IPS DF 4.7 (cell line): Measurements from ENCODE around the gene TFF3.

ENCODE experiments used
- DNase-seq: peaks from one replicate; pipeline ENCODE4 v3.0.0-alpha.2; 2013; ENCODE audit warnings: low spot score; ENCODE audit errors: extremely low read depth

TFF3 gene, protein sequence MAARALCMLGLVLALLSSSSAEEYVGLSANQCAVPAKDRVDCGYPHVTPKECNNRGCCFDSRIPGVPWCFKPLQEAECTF

DNA sequence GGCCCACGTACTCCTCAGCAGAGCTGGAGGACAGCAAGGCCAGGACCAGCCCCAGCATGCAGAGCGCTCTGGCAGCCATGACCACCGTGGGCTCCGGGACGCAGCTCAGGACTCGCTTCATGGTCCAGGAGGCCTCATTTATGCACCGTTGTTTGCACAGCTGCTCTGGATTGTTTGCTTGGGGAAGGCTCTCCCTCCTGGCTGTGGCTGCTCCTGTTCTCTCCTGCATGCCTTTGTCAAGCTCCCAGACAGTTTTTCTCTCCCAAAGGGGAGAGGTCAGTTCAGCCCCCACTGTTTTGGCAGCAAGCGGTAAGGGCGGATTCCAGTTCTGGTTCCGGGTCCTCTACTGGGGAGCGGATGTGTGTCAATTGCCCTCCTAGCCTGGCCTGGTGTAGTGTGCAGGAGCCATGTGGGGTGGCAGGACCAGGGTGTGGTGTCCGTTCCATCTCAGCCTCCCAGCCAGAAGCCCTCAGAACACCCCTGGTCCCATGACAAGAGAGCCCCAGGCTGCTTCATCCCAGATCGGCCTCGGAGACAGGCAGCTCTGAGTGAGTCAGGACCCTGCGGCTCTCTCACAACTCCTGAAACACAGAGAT is at the start of gene TFF3:
Gene TFF3, minus strand, starts transcription at position 114 of the 596 bp plus-strand sequence. Its CDS starts 35 bp downstream, at position 79.
- DNase-seq: no peak

DNA sequence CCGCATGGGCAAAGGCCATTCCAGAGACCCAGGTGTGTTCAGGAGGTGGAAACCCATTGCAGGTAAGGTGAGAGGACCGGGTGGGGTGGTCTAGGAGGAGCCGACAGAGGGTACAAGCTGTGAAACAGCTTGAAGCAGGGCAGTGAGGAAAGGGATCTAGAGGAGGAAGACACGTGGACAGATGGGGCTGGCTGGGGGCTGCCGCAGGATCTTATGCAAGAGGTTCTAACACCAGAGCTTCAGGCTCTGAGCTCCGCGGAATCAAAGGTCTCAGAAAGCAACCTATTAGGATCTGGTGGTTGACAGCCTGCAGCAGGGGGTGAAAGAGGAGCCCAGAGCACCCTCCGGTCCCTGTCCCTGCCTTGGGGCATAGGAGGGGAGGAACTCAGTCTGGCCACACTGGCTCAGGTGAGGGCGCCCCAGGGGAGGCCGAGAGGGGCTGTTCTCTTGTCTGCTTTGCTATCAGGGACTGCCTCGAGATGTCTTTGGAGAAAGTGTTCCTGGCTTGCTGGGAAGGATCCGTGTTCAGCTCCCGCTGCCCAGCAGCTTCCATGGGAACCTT is 49.2 kb upstream of the TFF3 start:
- no peak for DNase-seq

DNA sequence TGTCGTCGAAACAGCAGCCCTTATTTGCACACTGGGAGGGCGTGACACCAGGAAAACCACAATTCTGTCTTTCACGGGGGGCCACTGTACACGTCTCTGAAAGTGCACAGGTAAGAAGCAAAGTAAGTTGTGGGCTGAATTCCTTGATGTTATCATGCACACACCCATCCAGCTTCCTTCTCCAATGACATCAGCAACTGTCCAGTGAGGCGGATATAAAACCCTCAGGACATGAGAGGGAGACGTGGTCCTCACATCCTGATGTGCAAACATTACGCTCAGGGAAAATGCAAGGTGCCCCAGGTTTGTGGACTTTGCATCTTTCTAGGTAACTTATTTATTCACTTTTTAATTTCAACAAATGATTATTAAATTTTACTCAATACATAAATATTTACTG is 48.1 kb upstream of the TFF3 start:
- no peak for DNase-seq

DNA sequence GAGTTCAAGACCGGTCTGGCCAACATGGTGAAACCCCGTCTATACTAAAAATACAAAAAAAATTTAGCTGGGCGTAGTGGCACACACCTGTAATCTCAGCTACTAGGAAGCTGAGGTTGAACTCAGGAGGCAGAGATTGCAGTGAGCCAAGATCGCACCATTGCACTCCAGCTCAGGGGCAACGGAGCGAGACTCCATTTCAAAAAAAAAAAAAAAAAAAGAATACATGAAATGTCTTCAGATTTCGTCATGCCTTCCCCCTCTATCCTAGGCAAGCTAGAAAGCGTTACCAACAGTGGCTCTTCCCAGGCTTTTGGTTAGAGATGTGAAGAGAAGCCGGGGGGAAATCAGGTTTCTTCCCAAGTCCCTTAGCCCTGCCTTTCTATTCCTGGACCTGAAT is 47.5 kb upstream of the TFF3 start:
- DNase-seq: no peak

DNA sequence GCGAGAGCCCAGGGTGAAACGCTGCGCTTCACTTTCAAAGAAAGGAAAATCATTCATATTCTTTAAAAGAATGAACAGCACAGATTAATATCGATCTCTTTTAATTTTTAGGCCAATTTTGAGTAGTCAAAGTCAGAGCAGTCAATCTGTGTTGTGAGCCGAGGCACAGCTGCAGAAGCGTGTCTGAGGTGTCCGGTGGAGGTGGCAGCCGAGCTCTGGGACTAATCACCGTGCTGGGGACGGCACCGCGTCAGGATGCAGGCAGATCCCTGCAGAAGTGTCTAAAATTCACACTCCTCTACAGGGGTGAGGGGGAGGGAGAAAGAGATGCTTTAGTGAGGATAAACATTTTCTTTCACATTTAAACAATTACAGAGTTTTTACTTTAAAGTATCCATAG is 47.0 kb upstream of the TFF3 start:
- no peak for DNase-seq

DNA sequence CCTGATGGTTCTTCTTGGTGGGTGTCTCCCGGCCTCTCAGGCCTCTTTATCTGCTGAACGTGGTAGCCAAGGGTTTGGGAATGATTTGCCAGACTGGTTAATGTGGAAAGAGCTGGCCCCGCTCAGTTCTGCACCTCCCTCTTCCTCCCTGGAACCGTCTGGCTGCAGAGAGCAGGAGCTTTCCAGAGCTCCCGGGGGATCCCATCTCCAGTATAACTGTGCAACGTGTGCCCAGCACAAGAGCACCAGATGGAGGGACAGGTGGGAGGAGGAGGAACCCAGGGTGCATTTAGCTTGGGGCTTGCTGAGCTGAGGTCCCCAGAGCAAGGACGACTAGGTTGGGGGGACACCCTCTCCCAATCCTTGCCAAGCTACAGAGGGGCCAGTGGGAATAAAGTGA is 46.1 kb upstream of the TFF3 start:
- no peak for DNase-seq

DNA sequence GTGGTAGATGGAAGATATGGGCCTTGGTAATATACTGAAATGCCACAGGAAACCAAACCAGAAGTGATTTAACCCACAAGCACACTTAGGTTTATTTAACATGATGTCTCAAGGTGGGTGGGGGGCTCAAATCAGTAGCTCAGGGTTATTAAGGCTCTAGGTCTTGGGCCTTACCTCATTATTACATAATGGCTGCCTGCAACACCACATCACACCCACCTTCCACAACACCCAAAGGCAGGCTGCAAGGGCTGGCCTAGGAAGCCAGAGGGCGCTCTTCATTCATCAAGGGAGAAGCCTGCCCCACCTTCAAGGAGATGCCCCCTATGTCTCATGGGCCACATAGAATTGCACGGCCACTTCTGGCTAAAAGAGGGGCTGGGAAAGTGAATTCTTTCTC is 45.1 kb upstream of the TFF3 start:
- no peak for DNase-seq

DNA sequence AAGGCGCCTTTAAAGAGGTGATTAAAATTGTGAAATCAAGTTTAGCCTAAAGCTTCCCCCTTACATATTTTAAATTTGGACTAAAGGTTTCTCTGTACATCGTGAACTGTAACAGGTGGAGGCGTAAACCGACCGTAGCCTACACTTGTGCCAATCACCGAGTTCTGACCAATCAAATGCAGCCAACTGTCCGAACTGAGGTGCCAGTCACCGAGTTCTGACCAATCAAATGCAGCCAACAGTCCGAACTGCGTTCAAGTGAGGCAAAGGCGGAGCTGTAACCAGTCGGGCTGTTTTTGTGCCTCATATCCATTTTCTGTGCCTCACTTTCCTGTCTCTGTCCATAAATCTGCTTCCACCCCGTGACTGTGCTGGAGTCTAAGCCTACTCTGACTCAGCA is 43.7 kb upstream of the TFF3 start:
- DNase-seq: no peak

DNA sequence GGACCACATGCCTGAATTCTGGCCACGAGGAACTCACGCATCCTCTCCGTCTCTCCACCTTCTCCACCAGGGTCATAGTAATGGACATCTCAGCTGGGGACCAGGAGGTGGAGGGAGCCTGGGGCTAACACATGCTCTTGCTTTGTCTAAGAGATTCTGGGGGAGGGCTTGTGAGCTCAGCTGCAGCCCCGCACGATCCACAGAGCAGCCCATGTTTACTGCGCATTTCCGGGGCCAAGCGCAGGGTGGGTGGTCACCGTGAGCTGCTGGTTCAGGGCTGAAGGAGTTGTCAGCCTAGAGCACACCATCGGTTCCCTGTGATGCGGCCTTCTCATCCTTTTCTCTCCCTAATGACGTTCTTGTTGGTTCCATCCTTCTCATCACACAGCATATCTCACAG is 43.1 kb upstream of the TFF3 start:
- no peak for DNase-seq

DNA sequence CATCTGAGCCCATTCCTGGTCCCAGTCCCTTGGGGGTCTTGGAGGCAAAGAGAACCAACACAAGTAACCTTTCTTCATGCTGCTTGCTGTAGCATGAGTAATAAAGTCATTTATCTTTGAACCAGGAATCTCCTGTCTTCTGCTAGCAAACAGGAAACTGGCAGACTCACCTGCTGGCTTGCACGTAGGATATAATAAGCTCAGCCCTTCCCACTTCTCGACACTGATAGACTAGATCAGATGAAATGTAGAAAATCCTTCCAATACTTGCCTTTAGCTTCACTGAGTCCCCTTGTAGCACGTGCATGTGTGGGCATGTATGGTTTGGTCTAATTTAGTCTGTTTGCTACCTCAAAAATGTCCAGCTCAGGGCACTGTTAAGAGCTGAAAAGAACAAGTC is 42.1 kb upstream of the TFF3 start:
- DNase-seq: no peak

DNA sequence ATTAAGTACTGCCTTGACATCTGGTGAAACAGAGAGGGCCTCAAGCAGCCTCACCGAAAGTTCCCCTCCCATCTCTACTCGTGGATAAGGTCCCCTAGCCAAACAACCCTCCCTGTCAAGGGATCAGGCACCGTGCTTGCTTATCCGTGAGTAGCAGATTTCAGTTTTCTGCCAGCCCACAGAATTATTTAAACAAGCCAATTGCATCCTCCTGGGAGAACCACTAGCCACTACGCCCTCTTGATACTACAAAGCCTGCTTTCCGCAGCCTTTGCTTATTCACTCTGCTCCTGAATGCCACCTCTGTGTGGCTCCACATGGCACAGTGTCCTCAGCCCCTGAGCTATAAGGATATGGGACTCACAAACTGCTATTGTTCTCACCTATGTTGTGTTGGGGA is 41.4 kb upstream of the TFF3 start:
- DNase-seq: no peak

DNA sequence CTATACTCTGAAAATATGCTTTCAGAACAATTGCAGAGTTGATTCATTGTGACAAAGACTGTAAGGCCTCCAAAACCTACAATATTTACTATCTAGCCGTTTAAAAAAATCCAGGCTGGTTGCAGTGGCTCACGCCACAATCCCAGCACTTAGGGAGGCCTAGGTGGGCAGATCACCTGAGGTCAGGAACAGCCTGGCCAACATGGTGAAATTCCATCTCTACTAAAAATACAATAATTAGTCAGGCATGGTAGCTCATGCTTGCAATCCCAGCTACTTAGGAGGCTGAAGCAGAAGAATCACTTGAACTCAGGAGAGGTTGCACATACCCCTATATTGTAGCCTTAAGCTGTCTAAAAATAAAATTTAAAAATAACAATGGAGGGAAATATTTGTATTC is 40.8 kb upstream of the TFF3 start:
- DNase-seq: no peak

DNA sequence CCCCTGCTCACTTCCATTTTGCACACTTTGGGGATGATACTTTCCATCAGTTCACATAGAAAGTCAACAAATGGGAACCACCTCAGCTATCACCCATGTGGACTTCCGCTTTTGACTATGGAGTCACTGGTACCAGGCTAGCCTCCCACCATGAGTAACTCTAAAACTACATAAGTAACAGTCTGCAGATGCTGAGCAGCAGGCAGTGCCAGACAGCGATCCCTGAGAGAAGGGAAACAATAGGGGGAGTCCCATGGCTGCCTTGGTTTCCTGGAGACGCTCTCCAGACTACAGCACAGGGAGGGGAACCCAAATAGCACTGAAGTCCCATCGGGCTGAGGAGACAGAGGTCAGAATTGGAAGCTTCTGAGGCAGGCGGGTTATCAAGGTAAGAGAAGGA is 38.4 kb upstream of the TFF3 start:
- DNase-seq: no peak

DNA sequence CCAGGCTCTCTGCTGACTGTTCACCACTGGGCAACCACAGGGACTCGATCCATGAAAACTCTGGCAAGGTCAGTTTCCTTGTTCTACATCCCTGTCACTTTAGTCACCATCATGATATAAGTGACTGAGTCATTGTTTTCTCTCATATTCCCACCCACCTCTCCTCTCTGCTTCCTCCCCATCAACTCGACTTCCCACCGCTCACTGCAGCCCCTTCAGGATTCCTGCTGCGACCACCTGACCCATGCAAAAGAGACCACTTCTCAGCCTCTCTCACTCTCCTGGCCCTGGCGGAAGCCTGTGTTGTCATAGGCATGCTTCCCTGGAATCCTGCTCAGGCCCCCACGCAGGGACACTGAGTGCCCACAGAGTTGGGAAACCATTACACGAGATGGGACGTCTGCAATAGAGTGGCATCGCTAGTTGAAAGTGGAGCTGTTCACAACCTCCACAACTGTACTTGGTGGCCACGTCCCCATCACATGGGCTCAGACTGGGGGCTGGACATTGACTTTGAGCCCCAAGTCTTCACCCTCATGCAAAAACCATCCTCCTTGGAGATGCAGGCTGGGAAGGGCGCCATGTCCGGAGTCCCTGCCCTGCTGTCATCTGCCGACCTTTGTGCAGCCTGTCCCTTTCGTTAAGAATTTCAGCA is 37.4 kb upstream of the TFF3 start:
- no peak for DNase-seq

DNA sequence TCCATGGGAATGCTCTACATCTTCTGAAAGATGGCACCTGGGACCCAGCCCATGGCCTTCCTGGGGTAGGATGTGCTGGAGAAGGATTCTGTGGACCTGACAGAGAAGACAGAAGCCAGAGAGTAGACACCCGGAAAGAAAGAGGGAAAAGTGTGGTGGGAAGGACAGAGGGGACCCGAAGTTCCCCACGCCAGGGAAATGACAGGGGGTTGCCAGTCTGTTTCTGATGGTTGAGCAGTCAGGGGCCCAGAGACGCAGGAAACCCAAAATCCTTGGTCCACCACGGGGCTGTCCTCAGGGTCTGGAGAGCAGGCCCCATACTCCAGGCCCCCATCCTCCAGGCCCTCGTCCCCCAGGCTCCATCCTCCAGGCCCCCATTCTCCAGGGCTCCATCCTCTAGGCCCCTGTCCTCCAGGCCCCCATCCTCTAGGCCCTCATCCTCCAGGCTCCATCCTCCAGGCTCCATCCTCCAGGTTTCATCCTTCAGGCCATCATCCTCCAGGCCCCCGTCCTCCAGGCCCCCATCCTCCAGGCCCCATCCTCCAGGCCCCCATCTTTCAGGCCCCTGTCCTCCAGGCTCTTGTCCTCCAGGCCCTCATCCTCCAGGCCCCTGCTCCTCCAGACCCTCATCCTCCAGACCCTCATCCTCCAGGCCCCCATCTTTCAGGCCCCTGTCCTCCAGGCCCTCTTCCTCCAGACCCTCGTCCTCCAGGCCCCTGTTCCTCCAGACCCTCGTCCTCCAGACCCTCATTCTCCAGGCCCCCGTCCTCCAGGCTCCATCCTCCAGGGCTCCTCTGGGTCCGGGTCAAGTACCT is 36.6 kb upstream of the TFF3 start:
- no peak for DNase-seq

DNA sequence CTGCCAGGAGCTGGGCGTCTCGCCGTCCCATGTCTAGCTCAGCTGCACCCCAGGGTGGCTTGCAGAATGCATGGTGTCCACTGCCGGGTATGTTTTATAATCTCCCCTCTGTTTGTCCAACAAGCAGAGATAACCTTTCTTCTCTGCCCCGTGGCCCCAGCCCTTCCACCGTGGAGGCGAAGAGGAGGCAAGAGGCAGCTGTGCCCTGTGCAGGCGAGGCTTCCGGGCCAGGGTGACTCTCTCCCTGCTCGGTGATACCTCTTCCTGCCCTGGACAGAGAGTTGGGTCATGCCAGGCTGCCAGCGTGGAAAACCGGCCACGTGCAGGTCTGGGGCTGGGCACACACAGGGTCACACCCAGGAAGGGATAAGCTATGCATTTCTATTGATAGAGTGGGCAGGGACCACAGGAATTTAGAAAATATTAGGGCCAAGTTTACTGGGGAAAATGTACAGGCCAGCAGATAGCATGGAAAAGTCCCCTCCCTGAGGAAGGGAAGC is 35.8 kb upstream of the TFF3 start, which contains the start of gene TFF2:
Gene TFF2, minus strand, starts transcription at position 68 of the 500 bp plus-strand sequence. Its CDS starts 37 bp downstream, at position 31.
- DNase-seq: no peak

DNA sequence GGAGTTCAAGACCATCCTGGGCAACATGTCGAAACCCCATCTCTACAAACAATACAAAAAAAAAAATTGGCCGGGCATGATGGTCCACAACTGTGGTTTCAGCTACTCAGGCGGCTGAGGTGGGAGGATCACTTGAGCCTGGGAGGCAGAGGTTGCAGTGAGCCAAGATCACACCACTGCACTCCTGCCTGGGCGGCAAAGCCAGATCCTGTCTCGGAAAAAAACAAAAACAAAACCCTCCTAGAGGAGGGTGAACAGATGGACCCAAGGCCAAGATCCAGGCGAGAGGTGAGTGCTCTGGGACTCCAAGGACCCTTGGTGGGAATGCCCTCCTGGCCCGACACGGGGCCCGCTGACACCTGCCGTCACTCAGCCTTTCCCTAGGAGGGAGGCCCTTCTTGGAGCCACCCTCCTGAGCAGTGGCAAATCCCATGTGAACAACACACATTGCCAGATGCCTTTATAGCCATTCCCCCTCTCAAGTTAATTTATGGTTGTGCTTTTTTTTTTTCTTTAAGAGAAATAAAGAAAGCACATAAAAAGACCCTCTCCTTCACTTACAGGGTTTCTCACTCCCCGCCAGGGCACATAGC is 35.2 kb upstream of the TFF3 start:
- no peak for DNase-seq

DNA sequence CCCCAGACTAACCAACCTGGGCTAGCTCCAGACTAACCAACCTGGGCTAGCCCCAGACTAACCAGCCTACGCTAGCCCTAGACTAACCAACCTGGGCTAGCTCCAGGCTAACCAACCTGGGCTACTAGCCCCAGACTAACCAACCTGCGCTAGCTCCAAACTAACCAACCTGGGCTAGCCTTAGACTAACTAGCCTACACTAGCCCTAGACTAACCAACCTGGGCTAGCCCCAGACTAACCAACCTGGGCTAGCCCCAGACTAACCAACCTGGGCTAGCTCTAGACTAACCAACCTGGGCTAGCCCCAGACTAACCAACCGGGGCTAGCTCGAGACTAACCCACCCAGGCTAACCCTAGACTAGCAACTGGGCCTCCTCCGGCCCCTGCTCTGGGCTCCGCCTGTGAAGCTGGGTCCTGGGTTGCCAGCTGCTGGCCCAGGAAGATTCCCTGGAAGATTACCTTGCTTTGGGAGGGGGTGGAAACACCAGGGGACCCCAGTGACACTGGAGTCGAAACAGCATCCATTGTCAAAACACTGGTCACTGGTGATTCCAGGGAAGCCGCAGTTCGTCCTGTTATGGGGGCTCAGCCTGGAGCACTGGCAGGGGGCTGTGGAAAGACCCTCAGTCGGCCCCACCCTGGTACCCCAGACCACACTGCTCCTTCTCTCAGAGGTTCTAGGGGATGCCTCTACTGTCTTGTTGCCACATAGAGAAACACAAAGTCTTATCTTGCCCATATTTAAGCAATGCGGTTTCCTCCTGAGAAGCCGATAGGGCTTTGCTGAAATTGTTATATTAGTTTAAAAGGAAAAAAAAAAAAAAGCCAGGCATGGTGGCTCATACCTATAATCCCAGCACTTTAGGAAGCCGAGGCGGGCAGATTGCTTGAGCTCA is 34.5 kb upstream of the TFF3 start:
- no peak for DNase-seq

DNA sequence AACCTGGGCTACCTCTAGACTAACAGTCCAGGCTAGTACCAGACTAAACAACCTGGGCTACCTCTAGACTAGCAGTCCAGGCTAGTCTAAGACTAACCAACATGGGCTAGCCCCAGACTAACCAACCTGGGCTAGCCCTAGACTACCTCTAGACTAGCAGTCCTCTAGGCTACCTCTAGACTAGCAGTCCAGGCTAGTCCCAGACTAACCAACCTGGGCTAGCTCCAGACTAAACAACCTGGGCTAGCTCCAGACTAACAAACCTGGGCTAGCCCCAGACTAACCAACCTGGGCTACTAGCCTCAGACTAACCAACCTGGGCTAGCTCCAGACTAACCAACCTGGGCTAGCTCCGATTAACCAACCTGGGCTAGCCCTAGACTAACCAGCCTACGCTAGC is 33.6 kb upstream of the TFF3 start:
- no peak for DNase-seq

DNA sequence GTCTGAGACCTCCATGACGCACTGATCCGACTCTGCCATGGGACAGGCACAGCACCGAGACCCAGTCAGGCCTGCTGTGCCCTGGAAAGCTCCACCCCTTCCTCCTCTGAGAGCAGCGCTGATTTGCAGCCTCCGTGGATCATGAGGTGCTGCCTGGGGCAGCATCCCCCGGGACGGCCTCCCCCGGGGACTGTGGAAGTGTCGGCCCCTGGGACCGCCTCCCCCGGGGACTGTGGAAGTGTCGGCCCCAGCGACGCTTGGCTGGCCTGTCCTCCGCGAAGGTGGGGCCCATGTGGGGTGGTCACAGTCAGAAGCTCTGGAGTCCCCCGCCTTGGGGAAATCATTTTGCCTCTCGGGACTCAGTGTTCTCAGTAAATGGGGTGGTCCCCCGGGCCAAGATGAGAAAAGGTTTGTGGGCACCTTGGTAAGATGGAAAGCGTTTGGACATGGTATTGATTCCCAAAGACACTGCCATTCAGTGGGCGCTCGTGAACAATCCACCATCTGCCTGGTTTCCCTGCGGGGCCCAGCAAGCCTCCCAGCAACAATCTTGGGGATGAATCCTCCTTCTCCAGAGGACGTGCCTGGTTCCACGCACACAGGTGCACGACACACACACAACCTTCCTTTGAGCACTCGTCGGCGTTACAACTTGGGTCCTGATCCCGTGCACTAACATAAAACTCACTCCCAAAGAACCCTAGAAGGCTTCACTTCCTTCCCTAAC is 32.6 kb upstream of the TFF3 start:
- DNase-seq: no peak
